GM15510 (cell line): ENCODE results near the gene DTD2.

Experiments
- POLR2A ChIP-seq: IDR thresholded peaks from 3 replicates; pipeline ENCODE4 v1.6.1; 2011; ENCODE audit warnings: borderline replicate concordance; ENCODE audit not compliant: insufficient read length; ENCODE audit errors: extremely low read depth

DTD2 gene

GRCh38 chr14:31400031-31400638, 57.2 kb downstream of the DTD2 start:
- TF ChIP-seq POLR2A = no peak
